Adrenal gland (tissue), 12 donors: ENCODE measurements around the gene CCNL1. TPM values are rescaled to one million over a fixed set of nuclear protein-coding genes. Genes with fewer than 3 reads are reported as not detected.
A peak's percentile ranks its signal among the peaks of the same experiment; 100 is the strongest.

Experiments
- DNase-seq, 7 donors: peaks; one replicate each; pipeline ENCODE4 v3.0.0-alpha.2; 2019 to 2020
- H3K27ac ChIP-seq, 5 donors: fragments of 200-600 bp; sonication (generic) in 4 of 5; 1 replicate in 3 of 5; 2 replicates in 2 of 5; pipeline versions ENCODE4 v1.5.1 to v1.8.0; 2016 to 2020; ENCODE audit warnings: mild to moderate bottlenecking in 1 of 5
- H3K27me3 ChIP-seq: fragments of 200-600 bp; 2 replicates; pipeline ENCODE4 v1.8.0; 2021
- H3K36me3 ChIP-seq, 2 donors: fragments of 200-600 bp; replicated peaks in 1 of 2; 1 replicate in 1 of 2; 2 replicates in 1 of 2; pipeline versions ENCODE4 v1.5.1 to v1.8.0; 2018 to 2022
- H3K4me1 ChIP-seq, 2 donors: fragments of 200-600 bp; replicated peaks in 1 of 2; 1 replicate in 1 of 2; 2 replicates in 1 of 2; pipeline versions ENCODE4 v1.5.1 to v1.8.0; 2018 to 2021
- H3K4me3 ChIP-seq, 4 donors: fragments of 200-600 bp; sonication (generic) in 3 of 4; one replicate each; pipeline ENCODE4 v1.5.1; 2016 to 2018
- H3K9me3 ChIP-seq, 3 donors: fragments of 200-600 bp; sonication (generic) in 1 of 3; replicated peaks in 1 of 3; 1 replicate in 2 of 3; 2 replicates in 1 of 3; pipeline versions ENCODE4 v1.5.1 to v1.8.0; 2016 to 2021
- CTCF ChIP-seq, 6 experiments: fragments of 450-650 bp in 4 of 6; fragments of 200-600 bp in 2 of 6; sonication (generic) in 1 of 6; IDR thresholded peaks; 1 replicate in 5 of 6; 2 replicates in 1 of 6; pipeline versions ENCODE4 v1.5.1 to v1.8.0; 2016 to 2021; ENCODE audit warnings: antibody characterized with exemption in 6 of 6, mild to moderate bottlenecking in 2 of 6, moderate library complexity in 1 of 6
- POLR2A ChIP-seq, 2 donors: fragments of 450-650 bp; IDR thresholded peaks; one replicate each; pipeline ENCODE4 v1.6.1; 2017; ENCODE audit warnings: antibody characterized with exemption in 2 of 2, mild to moderate bottlenecking in 2 of 2, moderate library complexity in 1 of 2
- WGBS, 4 donors: extraction: QIAGEN DNeasy Blood & Tissue Kit in 2 of 4; methylation state at CpG; one replicate each; pipeline versions ENCODE4 v1.1.5 to v1.1.7; 2013 to 2017; 5-methylcytosine and 5-hydroxymethylcytosine counted together
- intact Hi-C, 2 donors: fragments of 100-400 bp; cut with DNase I; formaldehyde crosslinking; loops; one replicate each; pipeline versions ENCODE4 v1.14.1 to v1.15.0; 2022 to 2023
- polyA plus RNA-seq, 3 donors: library from polyadenylated mRNA; stranded (reverse); fragments of 200-250 nt in 2 of 3; fragments of 350-450 nt in 1 of 3; fragmentation: Illumina TruSeq in 1 of 3; extraction: RNeasy Lipid Tissue Mini Kit (QIAGEN cat#74804) in 1 of 3; gene quantifications; one replicate each; pipeline ENCODE4 v1.2.3, GENCODE V29; 2013 to 2014
- total RNA-seq, 9 donors: library from RNA; depleted of rRNA in 4 of 9; stranded (reverse); fragments of >200 nt in 4 of 9; fragments of 120-200 nt in 1 of 9; fragmentation: NEBNext Ultra II Directional in 1 of 9; extraction: Animal tissue kit (Norgen Biotek cat#: 25700) in 1 of 9; gene quantifications; one replicate each; pipeline versions ENCODE4 v1.1.0 to v1.2.4, GENCODE V29; 2013 to 2023
- donor health status: healthy with polysubstance abuse.
- donor health status: Bipolar disorder and iron deficiency.
- donor health status: DM: yes; HTN: yes; CAD: no.
- donor health status: DM: no; HTN: no; CAD: no.
- donor health status: DM: no; HTN: no; CAD: no.
- donor health status: DM: yes; HTN: yes; CAD: no.

CCNL1 gene
- total and polyA plus RNA-seq, 12 donors: 50.1 to 223 (median 105) TPM

DNA sequence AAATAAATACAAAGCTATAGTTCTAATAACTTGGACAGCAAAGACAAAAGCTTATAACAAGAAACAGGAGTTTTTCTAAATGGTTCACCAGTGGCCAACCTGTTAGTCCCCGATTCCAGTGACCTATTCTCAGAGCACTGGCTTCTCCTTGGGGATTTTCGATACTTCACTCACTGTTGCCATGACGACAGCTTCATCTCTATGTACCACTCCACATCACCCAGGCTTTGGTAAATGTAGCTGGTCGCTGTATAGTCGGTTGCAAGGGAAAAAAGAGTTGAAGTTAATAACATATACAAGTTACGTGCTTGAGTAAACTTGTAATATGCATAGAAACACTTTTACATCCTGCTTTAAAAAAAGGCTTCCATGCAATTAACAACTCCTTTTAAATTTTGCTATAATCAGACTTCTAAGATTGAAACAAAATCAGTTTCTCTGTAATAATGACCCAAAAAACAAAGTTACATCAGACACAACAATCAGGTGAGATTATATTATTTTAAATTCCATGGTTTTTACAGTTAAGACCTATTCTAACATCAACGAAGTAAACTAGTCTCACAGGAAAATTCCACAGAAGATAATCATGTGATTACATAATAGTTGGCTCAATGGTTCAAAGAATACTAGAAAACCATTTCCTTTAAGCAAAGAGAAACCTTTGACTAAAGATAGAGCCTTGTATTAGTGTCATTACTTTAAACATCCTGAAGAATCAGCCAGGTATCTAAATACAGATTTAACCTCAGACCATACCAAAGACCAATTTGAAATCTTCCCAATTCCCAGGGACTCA is 2.9 kb downstream of the CCNL1 start:
- DNase-seq: no peak
- peak overlapping the region in 1 of 4 donors; percentile 98 for H3K4me3 ChIP-seq
- no peaks in the 10 kb centered on the region for H3K9me3 ChIP-seq
- 49 to 58% (median 51%) methylated on average over 7 of the region's 7 CpGs for WGBS, 4 donors
- TF ChIP-seq POLR2A (IDR thresholded peaks at IDR 0.05) (no peak), CTCF (IDR thresholded peaks at IDR 0.05) (no peak)
- H3K4me1 ChIP-seq: peaks cover 43 to 71% of the 10 kb centered on the region in 2 donors
- H3K27me3 ChIP-seq: no peaks in the 10 kb centered on the region
- intact Hi-C loops: no loop called here
- peak overlapping the region in 2 of 5 donors; percentile 17 to 100 for H3K27ac ChIP-seq
- H3K36me3 ChIP-seq: peaks cover 0 to 58% of the 10 kb centered on the region in 2 donors

GRCh38 chr3:157155591-157155990 is 4.4 kb downstream of the CCNL1 start:
- no peak overlapping the region for H3K27ac ChIP-seq
- peaks cover 0 to 72% of the 10 kb centered on the region in 2 donors for H3K36me3 ChIP-seq
- WGBS, 4 donors: 49 to 59% (median 52%) methylated on average over 3 of the region's 3 CpGs
- no peaks in the 10 kb centered on the region for H3K9me3 ChIP-seq
- peaks cover 37 to 62% of the 10 kb centered on the region in 2 donors for H3K4me1 ChIP-seq
- peak overlapping the region in 1 of 4 donors; percentile 98 for H3K4me3 ChIP-seq
- no peaks in the 10 kb centered on the region for H3K27me3 ChIP-seq
- DNase-seq: no peak
- TF ChIP-seq CTCF (IDR thresholded peaks at IDR 0.05): no peak
- no peak for TF ChIP-seq POLR2A (IDR thresholded peaks at IDR 0.05)
- intact Hi-C loops: no loop called here

- TF ChIP-seq CTCF (IDR thresholded peaks at IDR 0.05) (no peak), POLR2A (IDR thresholded peaks at IDR 0.05) (no peak)
- no peaks in the 10 kb centered on the region for H3K27me3 ChIP-seq
- H3K27ac ChIP-seq: peak overlapping the region in 2 of 5 donors; percentile 10 to 15
- peak overlapping the region in 2 of 4 donors; percentile 2 to 98 for H3K4me3 ChIP-seq
- no peaks in the 10 kb centered on the region for H3K9me3 ChIP-seq
- intact Hi-C loops: no loop called here
- peaks cover 37 to 62% of the 10 kb centered on the region in 2 donors for H3K4me1 ChIP-seq
- DNase-seq: no peak
- 28 to 36% (median 35%) methylated on average over 6 of the region's 6 CpGs for WGBS, 4 donors
- H3K36me3 ChIP-seq: peaks cover 0 to 80% of the 10 kb centered on the region in 2 donors
Observed at GRCh38 chr3:157154563-157155330, 5.2 kb downstream of the CCNL1 start.

GRCh38 chr3:157152930-157153329 is 7.0 kb downstream of the CCNL1 start:
- TF ChIP-seq POLR2A (IDR thresholded peaks at IDR 0.05): no peak
- no peak for TF ChIP-seq CTCF (IDR thresholded peaks at IDR 0.05)
- WGBS, 4 donors: 80 to 89% (median 83%) methylated on average over 1 of the region's 1 CpG
- intact Hi-C loops: no loop called here
- Histone ChIP-seq H3K27me3 (no peaks in the 10 kb centered on the region), H3K9me3 (no peaks in the 10 kb centered on the region), H3K4me3 (no peak overlapping the region), H3K27ac (no peak overlapping the region), H3K36me3 (peaks cover 0 to 89% of the 10 kb centered on the region in 2 donors), H3K4me1 (peaks cover 28 to 51% of the 10 kb centered on the region in 2 donors)
- DNase-seq: no peak
